HG03520 (cell line): ENCODE measurements around the gene TMEM9.
A peak's percentile ranks its signal among the peaks of the same experiment; 100 is the strongest.
"Not testable (repeated sequence)": the region's sequence is repeated elsewhere in the genome, so short reads cannot be mapped to it uniquely, and the experiment has no call there.

ENCODE experiments used
- ATAC-seq: cut with Tn5 transposase; IDR thresholded peaks from one replicate; pipeline ENCODE4 v1.9.1; 2021; ENCODE audit warnings: mild to moderate bottlenecking, moderate library complexity; ENCODE audit not compliant: unreplicated experiment

The TMEM9 gene

GRCh38 chr1:201173736-201174135, 19.5 kb upstream of the TMEM9 start:
- no peak for ATAC-seq

GRCh38 chr1:201172999-201173610, 18.8 kb upstream of the TMEM9 start:
- ATAC-seq: no peak

GRCh38 chr1:201172326-201172725, 18.1 kb upstream of the TMEM9 start:
- no peak for ATAC-seq

- ATAC-seq: peak; percentile 33
These were observed 17.1 kb upstream of the TMEM9 start for GRCh38 chr1:201171063-201172036.

GRCh38 chr1:201170533-201171062, 16.3 kb upstream of the TMEM9 start:
- ATAC-seq: peak; percentile 92

GRCh38 chr1:201169971-201170532, 15.8 kb upstream of the TMEM9 start:
- ATAC-seq: no peak

- no peak for ATAC-seq
These were observed 14.9 kb upstream of the TMEM9 start for GRCh38 chr1:201169203-201169602.

- ATAC-seq: no peak
These were observed 13.0 kb upstream of the TMEM9 start for GRCh38 chr1:201167041-201167991.

- ATAC-seq: no peak
These were observed 10.4 kb upstream of the TMEM9 start for GRCh38 chr1:201164645-201165044.

GRCh38 chr1:201163707-201164106, 9.4 kb upstream of the TMEM9 start:
- no peak for ATAC-seq

GRCh38 chr1:201163036-201163435, 8.8 kb upstream of the TMEM9 start:
- ATAC-seq: not testable (repeated sequence)

- no peak for ATAC-seq
These were observed 3.7 kb upstream of the TMEM9 start for GRCh38 chr1:201157949-201158348.

GRCh38 chr1:201156819-201157218, 2.5 kb upstream of the TMEM9 start:
- ATAC-seq: no peak

- no peak for ATAC-seq
These were observed 2.1 kb upstream of the TMEM9 start for GRCh38 chr1:201156346-201156745.

GRCh38 chr1:201155354-201155753, 1.1 kb upstream of the TMEM9 start:
- ATAC-seq: no peak

GRCh38 chr1:201153474-201154388, 543 bp downstream of the TMEM9 start:
- ATAC-seq: peak; percentile 69

GRCh38 chr1:201149400-201149799, 4.9 kb downstream of the TMEM9 start:
- no peak for ATAC-seq

- no peak for ATAC-seq
These were observed 6.8 kb downstream of the TMEM9 start for GRCh38 chr1:201147396-201148015.
